ENCODE measurements around the gene ARHGEF16. TPM values are rescaled to one million over a fixed set of nuclear protein-coding genes. Genes with fewer than 3 reads are reported as not detected.

ARHGEF16 gene
- total RNA-seq, 1 donor from 2014 or later = 21.6 TPM

GRCh38 chr1:3511856-3512255, 57.4 kb downstream of the ARHGEF16 start:
- FAIRE-seq (no peak), DNase-seq (ENCODE audit: low read depth) (no peak)
- Histone ChIP-seq H3K36me3 (ENCODE audit: control insufficient read depth, insufficient read depth, low read length) (no peaks in the 10 kb centered on the region), H3K27me3 (ENCODE audit: control insufficient read depth, insufficient read depth, low read length) (no peaks in the 10 kb centered on the region), H3K4me3 (ENCODE audit: low read depth, low read length) (no peak overlapping the region)
- TF ChIP-seq, protein P1, sequence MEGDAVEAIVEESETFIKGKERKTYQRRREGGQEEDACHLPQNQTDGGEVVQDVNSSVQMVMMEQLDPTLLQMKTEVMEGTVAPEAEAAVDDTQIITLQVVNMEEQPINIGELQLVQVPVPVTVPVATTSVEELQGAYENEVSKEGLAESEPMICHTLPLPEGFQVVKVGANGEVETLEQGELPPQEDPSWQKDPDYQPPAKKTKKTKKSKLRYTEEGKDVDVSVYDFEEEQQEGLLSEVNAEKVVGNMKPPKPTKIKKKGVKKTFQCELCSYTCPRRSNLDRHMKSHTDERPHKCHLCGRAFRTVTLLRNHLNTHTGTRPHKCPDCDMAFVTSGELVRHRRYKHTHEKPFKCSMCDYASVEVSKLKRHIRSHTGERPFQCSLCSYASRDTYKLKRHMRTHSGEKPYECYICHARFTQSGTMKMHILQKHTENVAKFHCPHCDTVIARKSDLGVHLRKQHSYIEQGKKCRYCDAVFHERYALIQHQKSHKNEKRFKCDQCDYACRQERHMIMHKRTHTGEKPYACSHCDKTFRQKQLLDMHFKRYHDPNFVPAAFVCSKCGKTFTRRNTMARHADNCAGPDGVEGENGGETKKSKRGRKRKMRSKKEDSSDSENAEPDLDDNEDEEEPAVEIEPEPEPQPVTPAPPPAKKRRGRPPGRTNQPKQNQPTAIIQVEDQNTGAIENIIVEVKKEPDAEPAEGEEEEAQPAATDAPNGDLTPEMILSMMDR (IDR thresholded peaks at IDR 0.05; ENCODE audit: insufficient read depth, low read length, severe bottlenecking) = no peak

DNA sequence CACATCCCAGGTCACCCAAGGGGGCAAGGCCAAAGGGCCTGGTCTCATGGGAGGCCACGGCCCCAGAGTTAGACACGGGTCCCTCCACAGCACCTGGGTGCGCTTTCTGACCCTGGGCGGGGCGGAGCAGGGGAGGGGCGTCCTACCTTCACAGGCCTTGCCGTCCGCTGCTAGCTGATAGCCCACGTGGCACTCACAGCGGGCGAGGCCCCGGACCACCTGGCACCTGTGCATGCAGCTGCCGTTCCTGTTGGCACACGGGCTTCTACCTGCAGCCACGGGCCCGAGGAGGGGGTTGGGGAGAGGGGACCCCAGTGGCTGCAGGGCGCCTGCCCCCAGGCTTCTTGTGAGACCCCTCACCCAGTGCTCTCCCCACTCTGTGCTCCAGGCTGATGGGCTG, 59.9 kb downstream of the ARHGEF16 start:
- no peak for FAIRE-seq
- H3K4me3 ChIP-seq (ENCODE audit: low read depth, low read length) = no peak overlapping the region
- no peaks in the 10 kb centered on the region for H3K27me3 ChIP-seq (ENCODE audit: control insufficient read depth, insufficient read depth, low read length)
- DNase-seq (ENCODE audit: low read depth) = no peak
- no peaks in the 10 kb centered on the region for H3K36me3 ChIP-seq (ENCODE audit: control insufficient read depth, insufficient read depth, low read length)
- TF ChIP-seq, protein P1 (IDR thresholded peaks at IDR 0.05; ENCODE audit: insufficient read depth, low read length, severe bottlenecking) = no peak

- no peak for DNase-seq (ENCODE audit: low read depth)
- TF ChIP-seq, protein P1 (IDR thresholded peaks at IDR 0.05; ENCODE audit: insufficient read depth, low read length, severe bottlenecking) = no peak
- Histone ChIP-seq H3K4me3 (ENCODE audit: low read depth, low read length) (no peak overlapping the region), H3K36me3 (ENCODE audit: control insufficient read depth, insufficient read depth, low read length) (no peaks in the 10 kb centered on the region), H3K27me3 (ENCODE audit: control insufficient read depth, insufficient read depth, low read length) (no peaks in the 10 kb centered on the region)
- no peak for FAIRE-seq
These were observed 60.8 kb downstream of the ARHGEF16 start for GRCh38 chr1:3515272-3515671.

GRCh38 chr1:3515774-3516480, 61.5 kb downstream of the ARHGEF16 start:
- DNase-seq (ENCODE audit: low read depth) = peak; percentile 15
- FAIRE-seq = no peak
- Histone ChIP-seq H3K4me3 (ENCODE audit: low read depth, low read length) (no peak overlapping the region), H3K27me3 (ENCODE audit: control insufficient read depth, insufficient read depth, low read length) (no peaks in the 10 kb centered on the region), H3K36me3 (ENCODE audit: control insufficient read depth, insufficient read depth, low read length) (no peaks in the 10 kb centered on the region)
- TF ChIP-seq, protein P1 (IDR thresholded peaks at IDR 0.05; ENCODE audit: insufficient read depth, low read length, severe bottlenecking) = no peak

- H3K27me3 ChIP-seq (ENCODE audit: control insufficient read depth, insufficient read depth, low read length) = no peaks in the 10 kb centered on the region
- TF ChIP-seq, protein P1 (IDR thresholded peaks at IDR 0.05; ENCODE audit: insufficient read depth, low read length, severe bottlenecking) = no peak
- H3K36me3 ChIP-seq (ENCODE audit: control insufficient read depth, insufficient read depth, low read length) = no peaks in the 10 kb centered on the region
- no peak overlapping the region for H3K4me3 ChIP-seq (ENCODE audit: low read depth, low read length)
- FAIRE-seq (no peak), DNase-seq (ENCODE audit: low read depth) (no peak)
These were observed 62.0 kb downstream of the ARHGEF16 start for GRCh38 chr1:3516481-3516869.
